Measurements from ENCODE around the gene MPV17L2.
A peak's percentile ranks its signal among the peaks of the same experiment; 100 is the strongest.

MPV17L2 gene

DNA sequence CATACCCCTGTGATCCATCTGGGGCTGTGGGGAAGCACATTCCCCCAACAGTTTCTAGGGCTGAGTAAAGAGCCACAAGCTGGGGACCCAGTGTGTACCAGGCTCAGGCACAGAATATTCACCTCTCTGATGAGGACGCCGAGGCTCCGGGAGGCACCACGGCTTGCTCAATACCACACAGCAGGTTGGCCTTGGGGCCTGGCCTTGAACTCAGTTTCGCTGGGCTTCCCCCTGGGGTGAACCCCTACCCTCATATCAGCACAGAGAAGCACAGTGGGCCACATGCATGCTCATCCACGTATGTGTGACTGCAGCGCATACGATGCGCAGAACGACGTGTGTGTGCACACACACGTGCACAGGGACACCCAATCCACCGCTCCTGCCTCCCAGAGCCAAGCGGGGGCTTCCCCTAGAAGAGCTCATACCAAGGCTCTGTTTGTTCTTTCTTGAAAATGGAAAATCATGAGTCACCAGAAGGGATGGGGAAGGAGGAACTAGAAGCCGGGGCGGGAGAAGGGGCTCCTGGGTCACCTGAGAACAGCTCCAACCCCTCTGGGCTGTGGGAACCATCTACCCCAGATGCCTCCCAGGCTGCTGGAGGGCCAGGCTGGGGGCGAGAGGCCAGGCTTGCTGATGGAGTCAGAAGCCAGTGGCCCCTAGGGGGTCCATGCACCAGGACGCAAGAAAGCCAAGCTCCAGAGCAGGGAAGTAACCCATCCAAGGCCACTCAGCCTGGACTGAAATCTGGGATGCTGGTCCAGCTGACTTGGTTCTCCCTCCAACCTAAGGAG, 38.1 kb downstream of the MPV17L2 start:
- H3K27ac ChIP-seq (ENCODE audit: low read length): no peak overlapping the region
- H3K4me1 ChIP-seq (ENCODE audit: insufficient read depth, low read length): peaks cover 19% of the 10 kb centered on the region
- peaks cover 40% of the 10 kb centered on the region for H3K27me3 ChIP-seq (ENCODE audit: insufficient read depth, low read length)
- no peaks in the 10 kb centered on the region for H3K9me3 ChIP-seq (ENCODE audit: insufficient read depth, low read depth, low read length)
- no peak overlapping the region for H3K9ac ChIP-seq (ENCODE audit: low read depth, low read length)
- H3K36me3 ChIP-seq (ENCODE audit: insufficient read depth, low read depth, low read length): no peaks in the 10 kb centered on the region
- no peak overlapping the region for H3K4me3 ChIP-seq (ENCODE audit: low read length)

DNA sequence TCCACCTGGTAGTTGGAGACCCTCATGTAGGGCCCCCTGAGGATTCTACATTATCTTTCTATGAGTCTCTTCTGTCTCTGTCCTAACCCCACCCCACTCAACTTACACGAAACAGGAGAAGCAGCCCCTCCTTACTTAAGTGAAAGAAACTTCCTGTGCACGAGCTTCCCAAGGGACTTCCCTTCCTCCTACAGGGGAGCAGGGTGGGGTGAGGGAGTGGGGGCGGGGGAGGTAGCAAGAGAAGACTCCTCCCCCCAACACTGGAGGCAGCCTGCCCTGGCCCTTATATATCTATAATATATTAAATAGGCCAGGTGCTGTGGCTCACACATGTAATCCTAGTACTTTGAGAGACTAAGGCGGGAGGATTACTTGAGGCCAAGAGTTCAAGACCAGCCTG, 38.8 kb downstream of the MPV17L2 start:
- Histone ChIP-seq H3K36me3 (ENCODE audit: insufficient read depth, low read depth, low read length) (no peaks in the 10 kb centered on the region), H3K9ac (ENCODE audit: low read depth, low read length) (no peak overlapping the region), H3K27ac (ENCODE audit: low read length) (no peak overlapping the region), H3K9me3 (ENCODE audit: insufficient read depth, low read depth, low read length) (no peaks in the 10 kb centered on the region), H3K4me3 (ENCODE audit: low read length) (peak overlapping the region; percentile 68; the same call in 1 of the 2 replicates), H3K4me1 (ENCODE audit: insufficient read depth, low read length) (peaks cover 19% of the 10 kb centered on the region), H3K27me3 (ENCODE audit: insufficient read depth, low read length) (peaks cover 34% of the 10 kb centered on the region)

DNA sequence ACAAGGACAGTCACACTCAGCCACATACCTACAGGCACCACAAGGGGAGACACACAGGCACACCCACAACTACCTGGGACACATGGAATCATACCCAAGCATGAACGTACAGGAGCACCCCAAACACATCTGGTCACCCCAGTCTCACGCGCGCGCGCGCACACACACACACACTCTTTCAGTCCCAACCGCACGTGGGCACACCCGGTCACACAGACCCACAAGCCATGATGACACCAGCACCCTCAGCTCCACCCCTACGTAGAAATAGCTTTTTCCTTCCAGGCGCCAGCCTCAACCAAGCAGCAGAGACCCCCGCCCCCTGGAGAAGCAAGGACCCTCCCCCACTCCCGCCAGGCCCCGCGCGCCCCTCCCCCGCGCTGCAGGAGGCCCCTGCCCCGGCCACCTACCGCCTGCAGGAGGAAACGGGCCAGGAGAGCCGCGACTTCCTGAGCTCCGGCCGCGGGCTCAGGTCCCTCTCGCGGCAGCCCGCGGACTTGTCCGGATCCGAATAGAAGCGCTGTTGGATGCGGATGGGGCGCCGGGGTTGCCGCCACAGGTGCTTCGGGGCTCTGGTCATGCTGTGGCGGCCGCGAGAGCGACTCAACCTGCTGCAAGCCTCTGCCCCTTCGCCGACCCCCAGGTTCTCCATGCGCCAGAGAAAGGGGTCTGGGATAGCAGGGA, 39.7 kb downstream of the MPV17L2 start:
- no peaks in the 10 kb centered on the region for H3K9me3 ChIP-seq (ENCODE audit: insufficient read depth, low read depth, low read length)
- H3K4me1 ChIP-seq (ENCODE audit: insufficient read depth, low read length): peaks cover 19% of the 10 kb centered on the region
- peaks cover 25% of the 10 kb centered on the region for H3K27me3 ChIP-seq (ENCODE audit: insufficient read depth, low read length)
- no peaks in the 10 kb centered on the region for H3K36me3 ChIP-seq (ENCODE audit: insufficient read depth, low read depth, low read length)
- no peak overlapping the region for H3K27ac ChIP-seq (ENCODE audit: low read length)
- peak overlapping the region; percentile 68 for H3K4me3 ChIP-seq (ENCODE audit: low read length)
- H3K9ac ChIP-seq (ENCODE audit: low read depth, low read length): peak overlapping the region; percentile 65; the same call in 1 of the 2 replicates

DNA sequence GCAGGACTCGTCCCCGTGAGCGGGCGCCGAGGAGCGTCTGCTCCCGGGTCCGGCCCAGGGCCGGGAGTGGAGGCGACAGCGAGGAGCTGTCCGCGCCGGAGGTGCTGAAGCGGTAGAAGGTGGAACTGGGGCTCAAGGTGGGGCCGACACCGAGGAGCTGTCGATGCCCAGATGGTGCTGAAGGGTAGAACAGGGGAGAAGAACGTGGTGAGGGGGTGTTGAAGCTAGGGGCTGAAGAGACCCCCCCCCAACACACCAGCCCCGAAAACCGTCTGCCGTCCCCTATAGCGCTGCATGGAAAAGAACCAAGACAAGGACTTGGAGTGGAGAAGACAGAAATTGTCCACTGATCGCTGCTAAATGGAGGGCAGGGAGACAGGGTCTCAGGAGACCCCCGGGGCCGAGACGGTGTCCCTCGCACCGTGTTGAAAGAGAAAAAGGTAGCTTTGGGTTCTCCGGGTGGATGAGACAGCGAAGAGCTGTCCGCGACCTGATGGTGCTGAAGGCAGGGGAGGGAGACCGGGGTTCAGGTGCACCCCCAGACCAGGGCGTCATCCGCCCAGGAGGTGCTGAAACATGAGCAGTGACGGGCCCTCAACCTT, 40.3 kb downstream of the MPV17L2 start:
- Histone ChIP-seq H3K9me3 (ENCODE audit: insufficient read depth, low read depth, low read length) (no peaks in the 10 kb centered on the region), H3K4me1 (ENCODE audit: insufficient read depth, low read length) (peaks cover 19% of the 10 kb centered on the region), H3K27me3 (ENCODE audit: insufficient read depth, low read length) (peaks cover 18% of the 10 kb centered on the region), H3K4me3 (ENCODE audit: low read length) (peak overlapping the region; percentile 68; the same call in 1 of the 2 replicates), H3K36me3 (ENCODE audit: insufficient read depth, low read depth, low read length) (no peaks in the 10 kb centered on the region), H3K27ac (ENCODE audit: low read length) (no peak overlapping the region), H3K9ac (ENCODE audit: low read depth, low read length) (no peak overlapping the region)

DNA sequence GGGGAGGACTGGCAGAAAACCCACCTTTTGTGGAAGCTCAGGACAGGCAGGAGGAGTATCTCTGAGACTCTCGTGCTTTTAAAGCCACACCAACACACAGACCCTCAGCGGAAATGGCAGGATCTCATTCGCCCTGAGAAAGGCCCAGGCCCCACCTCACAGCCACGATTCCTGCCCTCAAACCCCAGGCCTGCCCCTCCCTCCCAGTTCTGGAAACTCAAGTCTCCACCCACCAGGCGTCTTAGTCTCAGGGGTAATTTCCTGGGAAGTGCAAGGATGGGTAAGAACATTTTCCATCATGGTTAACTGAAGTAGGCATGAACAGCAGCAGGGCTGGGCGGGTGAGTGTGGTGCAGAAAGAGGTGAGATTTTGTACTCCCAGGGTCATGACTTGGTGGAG, 41.2 kb downstream of the MPV17L2 start:
- H3K9ac ChIP-seq (ENCODE audit: low read depth, low read length): no peak overlapping the region
- H3K4me1 ChIP-seq (ENCODE audit: insufficient read depth, low read length): peaks cover 19% of the 10 kb centered on the region
- no peaks in the 10 kb centered on the region for H3K9me3 ChIP-seq (ENCODE audit: insufficient read depth, low read depth, low read length)
- H3K27ac ChIP-seq (ENCODE audit: low read length): no peak overlapping the region
- no peaks in the 10 kb centered on the region for H3K36me3 ChIP-seq (ENCODE audit: insufficient read depth, low read depth, low read length)
- H3K27me3 ChIP-seq (ENCODE audit: insufficient read depth, low read length): peaks cover 18% of the 10 kb centered on the region
- no peak overlapping the region for H3K4me3 ChIP-seq (ENCODE audit: low read length)

DNA sequence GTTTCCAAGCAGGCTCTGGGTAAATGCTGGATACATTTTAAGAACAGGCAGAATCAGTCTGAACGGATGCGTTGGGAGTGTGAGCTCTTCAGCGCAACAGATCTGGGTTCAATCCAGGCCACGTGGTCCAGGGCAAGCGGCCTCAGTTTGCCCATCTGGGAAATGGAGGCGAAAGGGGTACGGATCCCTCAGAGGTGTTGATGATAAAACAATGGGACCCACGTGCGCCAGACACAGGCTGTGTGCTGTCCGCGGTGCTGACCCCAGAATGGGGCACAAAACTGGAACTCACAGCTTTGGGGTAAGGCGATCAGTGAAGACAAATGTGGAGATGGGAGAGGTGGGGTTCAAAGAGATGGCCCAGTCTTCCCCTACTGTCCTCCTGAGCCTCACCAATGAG, 46.3 kb downstream of the MPV17L2 start:
- Histone ChIP-seq H3K9me3 (ENCODE audit: insufficient read depth, low read depth, low read length) (no peaks in the 10 kb centered on the region), H3K9ac (ENCODE audit: low read depth, low read length) (no peak overlapping the region), H3K36me3 (ENCODE audit: insufficient read depth, low read depth, low read length) (no peaks in the 10 kb centered on the region), H3K27ac (ENCODE audit: low read length) (no peak overlapping the region), H3K27me3 (ENCODE audit: insufficient read depth, low read length) (peaks cover 14% of the 10 kb centered on the region), H3K4me3 (ENCODE audit: low read length) (no peak overlapping the region), H3K4me1 (ENCODE audit: insufficient read depth, low read length) (no peaks in the 10 kb centered on the region)

DNA sequence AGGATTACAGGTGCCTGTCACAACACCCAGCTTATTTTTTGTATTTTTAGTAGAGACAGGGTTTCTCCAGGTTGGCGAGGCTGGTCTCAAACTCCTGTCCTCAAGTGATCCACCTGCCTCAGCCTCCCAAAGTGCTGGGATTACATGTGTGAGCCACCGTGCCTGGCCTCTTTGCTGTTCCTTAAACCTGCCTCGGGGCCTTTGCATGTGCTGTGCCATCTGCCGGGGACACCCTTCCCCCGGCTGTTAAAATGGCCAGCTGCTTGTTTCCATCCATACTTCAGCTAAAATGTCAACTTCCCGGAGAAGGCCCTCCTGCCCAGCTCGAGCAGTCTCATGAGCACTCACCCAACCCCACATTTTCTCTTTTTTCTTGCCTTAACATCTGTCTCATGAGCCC, 52.3 kb downstream of the MPV17L2 start:
- H3K36me3 ChIP-seq (ENCODE audit: insufficient read depth, low read depth, low read length): no peaks in the 10 kb centered on the region
- H3K27ac ChIP-seq (ENCODE audit: low read length): no peak overlapping the region
- H3K9me3 ChIP-seq (ENCODE audit: insufficient read depth, low read depth, low read length): no peaks in the 10 kb centered on the region
- H3K4me3 ChIP-seq (ENCODE audit: low read length): no peak overlapping the region
- H3K27me3 ChIP-seq (ENCODE audit: insufficient read depth, low read length): peaks cover 6% of the 10 kb centered on the region; the same call in 1 of the 2 replicates
- H3K4me1 ChIP-seq (ENCODE audit: insufficient read depth, low read length): no peaks in the 10 kb centered on the region
- no peak overlapping the region for H3K9ac ChIP-seq (ENCODE audit: low read depth, low read length)
